Stimulated activated CD4-positive, alpha-beta T cell treated with anti-CD3 and anti-CD28 coated beads, Interleukin-2, amount 100 ng/mL, for 4 hours (primary cell): ENCODE results near the gene ACAN.
"Not testable (repeated sequence)": the region's sequence is repeated elsewhere in the genome, so short reads cannot be mapped to it uniquely, and the experiment has no call there.

ENCODE experiments used
- DNase-seq: peaks from one replicate; pipeline ENCODE4 v3.0.0-alpha.2; 2020; ENCODE audit warnings: low read depth

ACAN gene

DNA sequence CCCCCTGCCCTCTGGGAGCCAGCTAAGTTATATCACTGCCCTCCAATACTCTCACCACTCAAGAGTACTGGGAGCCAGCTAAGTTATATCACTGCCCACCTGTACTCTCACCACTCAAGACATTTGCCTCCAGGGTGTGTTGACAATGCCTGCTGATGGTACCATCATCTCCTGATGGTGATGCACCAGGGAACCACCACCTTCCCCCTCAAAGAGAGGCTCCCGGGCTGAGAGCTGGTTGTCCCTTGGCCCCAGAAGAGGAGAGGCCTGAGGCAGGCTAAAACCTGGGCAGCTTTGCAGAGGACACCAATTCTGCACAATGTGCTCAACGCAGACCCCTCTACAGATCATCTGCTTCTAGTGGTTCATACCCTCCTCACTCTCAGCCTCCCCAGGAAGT lies 99.6 kb downstream of the ACAN start:
- no peak for DNase-seq

DNA sequence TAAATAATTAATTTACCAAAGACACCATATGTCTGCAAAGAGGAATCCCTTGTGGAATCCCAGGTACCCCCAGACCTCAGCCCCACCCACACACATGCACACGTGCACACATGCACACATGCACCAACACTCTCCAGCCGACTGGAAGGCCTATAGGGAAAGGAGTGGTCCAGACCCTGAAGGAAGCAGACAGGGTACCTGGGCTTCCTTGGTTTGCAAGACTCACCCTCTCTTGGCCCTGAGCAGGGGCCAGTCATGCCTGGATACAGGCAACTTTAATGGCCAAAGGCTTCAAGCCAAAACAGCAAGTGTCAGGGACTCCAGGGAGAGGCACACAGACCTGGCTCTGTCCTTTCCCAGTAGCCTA lies 101.0 kb downstream of the ACAN start:
- DNase-seq, result no peak

DNA sequence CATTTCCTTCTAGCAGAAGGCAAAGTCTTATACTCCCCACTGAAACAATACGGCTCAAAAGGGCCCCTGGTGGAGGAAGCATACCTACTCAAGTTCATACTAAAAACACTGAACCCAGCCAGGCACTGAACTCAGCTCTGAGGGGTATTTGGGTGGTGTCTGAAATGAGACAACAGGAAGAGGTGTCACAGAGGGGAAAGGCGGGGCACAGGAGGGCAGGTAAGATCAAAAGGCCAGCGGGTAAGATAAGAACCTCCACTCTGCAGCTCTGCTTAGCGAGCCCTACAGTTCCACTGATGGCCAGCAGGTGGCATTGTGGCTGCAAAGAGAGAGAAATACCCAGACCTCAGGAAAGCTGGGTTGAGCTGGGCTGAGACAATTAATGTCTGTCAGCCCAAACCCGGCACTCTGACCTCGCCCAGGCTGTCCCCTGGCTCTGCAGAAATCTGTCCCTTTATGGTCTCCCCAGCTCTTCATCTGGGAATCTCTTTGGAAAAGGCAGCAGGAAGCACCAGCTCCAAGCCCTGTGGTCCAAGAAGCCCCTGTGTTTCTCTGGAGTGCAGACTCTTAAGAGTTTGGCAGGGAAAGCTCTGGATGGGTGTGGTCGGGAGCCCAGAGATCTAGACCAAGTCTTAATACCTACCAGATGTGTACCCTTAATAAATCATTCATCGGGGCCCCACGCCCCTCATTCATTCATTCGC lies 101.5 kb downstream of the ACAN start:
- peak; percentile 87 for DNase-seq

DNA sequence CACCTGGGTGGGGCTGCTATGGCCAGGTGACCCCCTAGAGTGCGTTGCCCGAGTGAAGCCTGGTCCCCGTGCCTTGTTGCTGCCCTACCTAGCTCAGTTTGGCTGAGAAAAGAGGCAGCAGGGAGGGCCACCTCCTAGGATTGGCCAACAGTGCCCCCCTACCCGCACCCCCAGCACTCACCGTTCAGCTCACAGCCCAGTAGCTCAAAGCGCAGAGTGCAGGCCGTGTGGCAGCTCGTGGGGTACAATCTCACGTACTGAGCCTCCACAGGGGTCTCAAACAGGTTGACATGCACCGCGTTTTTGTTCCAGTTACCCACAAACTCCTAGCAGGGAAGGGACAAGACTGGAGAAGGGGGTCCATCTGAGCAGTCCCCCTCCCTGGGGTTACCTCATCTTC lies 102.3 kb downstream of the ACAN start:
- DNase-seq, result no peak

DNA sequence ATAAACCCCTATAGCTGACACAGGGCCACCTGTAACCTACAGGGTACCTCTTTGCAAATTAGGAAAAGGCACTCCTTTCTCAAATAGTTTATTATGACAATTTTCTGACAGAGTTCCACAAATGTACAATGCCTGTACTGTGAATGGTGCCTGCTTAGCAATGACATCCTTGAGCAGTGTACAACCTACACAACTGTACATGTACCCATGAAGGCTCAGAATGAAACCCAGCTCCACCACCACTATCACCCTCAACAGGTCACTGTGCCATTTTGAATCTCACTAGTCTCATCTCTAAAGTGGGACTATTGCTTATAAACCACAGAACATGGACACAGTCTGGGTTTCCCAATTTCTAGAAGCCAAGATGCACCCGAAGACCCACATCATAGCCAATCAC lies 102.9 kb downstream of the ACAN start:
- no peak for DNase-seq

DNA sequence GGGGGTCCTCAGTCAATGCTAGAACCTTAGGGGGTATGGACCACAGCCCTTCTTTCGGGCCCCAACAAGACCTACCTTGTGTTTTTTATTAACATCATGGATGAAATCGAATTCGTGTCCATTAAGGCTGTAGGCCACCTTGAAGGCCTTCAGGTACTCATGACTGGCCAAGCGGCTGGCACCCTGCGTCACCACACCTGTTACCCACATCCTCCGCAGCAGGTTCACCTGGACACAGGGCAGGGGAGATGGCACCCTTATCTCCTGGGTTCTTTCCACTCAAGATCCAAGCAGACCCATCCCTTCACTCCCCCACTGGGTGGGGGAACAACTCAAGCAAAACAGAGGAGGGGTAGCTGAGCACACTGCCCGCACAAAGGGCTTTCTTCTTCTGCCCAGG lies 103.3 kb downstream of the ACAN start:
- DNase-seq, result no peak

DNA sequence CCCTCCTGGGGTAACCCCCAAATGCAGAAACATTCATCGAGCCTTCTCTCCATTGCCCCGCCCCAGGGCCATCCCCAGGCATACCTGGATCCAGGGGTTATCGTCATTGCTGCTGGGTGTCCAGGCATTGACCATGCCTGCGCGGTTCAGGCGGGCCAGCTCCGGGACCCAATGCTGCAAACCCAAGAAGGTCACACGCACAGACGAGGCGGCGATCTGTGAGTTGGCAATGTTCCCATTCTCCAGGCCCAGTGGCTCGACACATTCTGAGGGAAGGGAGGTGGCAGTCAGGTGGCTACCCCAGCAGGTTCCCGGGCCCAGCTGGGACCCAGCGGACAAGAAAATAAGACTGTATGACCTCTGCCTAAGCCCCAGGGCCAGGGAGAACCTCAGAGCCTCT lies 103.9 kb downstream of the ACAN start:
- no peak for DNase-seq

DNA sequence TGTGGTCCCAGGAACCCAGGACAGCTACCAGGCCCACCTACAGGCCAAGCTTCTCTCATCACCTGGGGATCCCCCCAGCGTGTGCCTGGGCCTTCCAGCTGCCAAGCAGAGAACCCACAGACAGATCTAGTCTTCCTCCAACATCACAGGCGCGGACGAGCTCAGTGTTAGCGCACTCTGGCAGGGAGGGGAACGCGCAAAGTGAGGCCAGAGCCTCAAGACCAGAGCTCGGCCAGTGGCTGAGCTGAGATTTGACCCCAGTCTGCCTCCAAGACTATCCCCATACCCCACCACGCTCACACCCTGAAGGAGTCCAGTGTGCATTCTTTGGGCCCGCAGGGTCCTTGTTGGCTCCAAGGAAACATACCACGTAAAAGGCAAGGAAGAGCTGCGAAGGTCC lies 104.9 kb downstream of the ACAN start:
- no peak for DNase-seq

DNA sequence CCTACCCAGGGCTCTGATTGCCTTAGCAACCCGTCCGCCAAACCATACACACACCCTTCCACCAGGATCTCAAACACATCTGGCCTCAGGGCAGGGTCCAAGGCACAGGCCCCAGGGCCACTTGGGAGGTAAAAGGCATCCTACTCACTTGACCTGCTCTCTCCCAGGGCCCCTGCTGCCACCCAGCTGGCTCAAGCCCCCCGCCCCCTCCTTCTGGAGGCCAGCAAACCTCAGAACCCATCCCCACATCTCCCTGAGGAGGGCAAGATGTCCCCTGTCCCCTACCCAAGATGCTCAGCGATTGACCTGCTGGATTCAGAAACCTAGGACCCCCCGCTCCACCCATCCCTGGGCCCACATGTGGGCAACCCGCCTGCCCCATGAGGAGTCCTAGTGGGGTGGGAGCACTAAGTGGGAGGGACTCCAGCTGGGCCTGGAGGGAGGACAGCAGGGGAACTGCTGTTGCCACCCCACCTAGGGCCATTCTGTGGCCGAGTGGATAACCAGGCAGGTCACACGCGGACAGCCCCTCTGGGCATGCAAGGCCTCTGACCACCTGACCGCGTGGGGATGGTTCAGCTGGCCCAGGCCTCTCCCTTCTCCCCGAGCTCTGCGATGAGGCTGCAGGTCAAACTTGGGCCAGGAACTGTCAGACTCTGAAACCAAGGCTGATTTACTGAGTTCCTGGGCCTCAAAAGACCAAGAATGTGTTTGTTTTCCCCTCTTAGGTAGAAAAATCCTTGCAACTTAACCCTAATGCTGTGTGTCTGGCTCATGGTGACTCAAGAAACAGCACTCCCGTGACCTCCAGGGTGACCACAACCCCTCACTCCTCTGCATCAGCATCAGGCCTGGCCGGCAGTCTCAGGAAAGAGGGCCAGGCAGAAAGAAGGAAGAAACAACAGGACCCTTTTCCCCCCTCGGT lies 105.7 kb downstream of the ACAN start:
- no peak for DNase-seq

DNA sequence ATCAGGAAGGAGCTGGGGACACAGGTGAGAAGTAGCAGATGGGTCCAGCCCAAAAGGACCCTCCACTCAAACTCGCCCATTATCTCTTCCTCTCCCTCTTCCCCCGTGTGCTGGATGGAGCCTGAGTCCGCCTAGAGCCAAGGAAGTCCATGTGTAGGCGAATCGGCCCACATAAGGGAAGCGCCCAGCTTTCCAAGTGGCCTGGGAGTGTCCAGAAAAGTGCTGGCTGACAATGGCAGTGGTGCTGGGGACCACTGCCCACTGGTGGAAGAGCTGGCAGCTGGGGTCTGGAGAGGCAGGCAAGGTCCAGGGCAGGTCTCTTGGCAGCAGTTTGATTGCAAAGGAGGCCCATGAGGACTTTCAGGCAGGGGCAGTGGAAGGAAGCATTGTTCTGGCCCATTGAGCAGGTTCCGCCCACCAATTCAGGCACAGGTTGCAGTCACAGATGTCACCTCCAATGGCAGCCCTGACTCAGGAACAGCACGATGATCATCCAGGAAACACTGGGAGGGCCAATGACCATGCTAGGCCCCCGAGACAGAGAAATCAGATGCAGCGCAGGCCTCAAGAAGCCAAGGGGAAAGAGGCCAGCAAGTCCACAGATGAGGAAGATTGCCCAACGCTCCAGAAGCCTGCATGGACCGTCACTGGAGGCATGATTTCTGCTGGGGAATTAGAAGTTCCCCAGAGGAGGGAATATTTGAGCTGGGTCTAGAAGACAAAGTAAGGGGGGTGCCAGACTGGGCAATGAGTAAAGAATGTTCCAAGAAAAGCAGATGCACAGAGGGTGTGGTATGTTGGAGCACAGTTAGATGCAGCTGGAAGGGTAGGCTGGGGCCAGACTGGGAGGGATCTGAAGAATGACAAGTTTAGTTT lies 107.0 kb downstream of the ACAN start:
- DNase-seq, result no peak

DNA sequence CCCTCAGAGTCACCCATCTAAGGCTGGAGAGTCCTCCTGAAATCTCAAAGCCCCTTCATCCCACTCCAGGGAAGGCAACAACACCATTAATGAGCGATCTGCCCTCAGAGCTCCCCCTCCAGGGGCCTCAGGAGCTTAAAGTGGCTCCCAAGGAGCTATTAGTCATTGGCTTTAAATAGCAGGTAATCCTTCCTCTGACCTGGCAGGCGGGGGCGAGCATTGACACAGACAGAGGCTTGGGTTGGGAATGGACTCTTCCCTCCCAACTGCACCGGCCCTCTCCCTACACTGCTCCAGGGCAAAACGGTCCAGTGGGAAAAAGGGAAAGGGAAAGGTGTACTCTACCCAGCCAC lies 108.5 kb downstream of the ACAN start:
- no peak for DNase-seq

DNA sequence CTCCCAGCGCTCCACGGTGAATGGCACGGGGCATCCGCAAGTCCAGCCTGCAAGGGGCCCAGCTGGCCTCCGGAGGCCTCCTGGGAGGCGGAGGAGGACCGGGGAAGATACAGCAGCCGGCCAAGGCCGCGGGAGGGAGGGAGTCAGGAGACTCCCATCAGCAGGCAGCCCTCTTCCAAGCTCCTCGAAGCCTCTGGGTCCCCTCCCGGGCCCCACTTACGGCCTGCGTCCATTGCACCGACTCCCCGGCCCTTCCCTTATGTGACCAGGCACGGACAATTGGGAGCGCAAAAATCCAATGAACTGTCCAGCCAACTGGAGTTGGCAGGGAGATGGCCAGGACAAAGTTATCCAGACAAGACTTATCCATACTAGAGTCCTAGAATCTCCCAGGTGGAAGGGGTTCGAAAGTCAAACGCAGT lies 109.3 kb downstream of the ACAN start:
- DNase-seq, result no peak

DNA sequence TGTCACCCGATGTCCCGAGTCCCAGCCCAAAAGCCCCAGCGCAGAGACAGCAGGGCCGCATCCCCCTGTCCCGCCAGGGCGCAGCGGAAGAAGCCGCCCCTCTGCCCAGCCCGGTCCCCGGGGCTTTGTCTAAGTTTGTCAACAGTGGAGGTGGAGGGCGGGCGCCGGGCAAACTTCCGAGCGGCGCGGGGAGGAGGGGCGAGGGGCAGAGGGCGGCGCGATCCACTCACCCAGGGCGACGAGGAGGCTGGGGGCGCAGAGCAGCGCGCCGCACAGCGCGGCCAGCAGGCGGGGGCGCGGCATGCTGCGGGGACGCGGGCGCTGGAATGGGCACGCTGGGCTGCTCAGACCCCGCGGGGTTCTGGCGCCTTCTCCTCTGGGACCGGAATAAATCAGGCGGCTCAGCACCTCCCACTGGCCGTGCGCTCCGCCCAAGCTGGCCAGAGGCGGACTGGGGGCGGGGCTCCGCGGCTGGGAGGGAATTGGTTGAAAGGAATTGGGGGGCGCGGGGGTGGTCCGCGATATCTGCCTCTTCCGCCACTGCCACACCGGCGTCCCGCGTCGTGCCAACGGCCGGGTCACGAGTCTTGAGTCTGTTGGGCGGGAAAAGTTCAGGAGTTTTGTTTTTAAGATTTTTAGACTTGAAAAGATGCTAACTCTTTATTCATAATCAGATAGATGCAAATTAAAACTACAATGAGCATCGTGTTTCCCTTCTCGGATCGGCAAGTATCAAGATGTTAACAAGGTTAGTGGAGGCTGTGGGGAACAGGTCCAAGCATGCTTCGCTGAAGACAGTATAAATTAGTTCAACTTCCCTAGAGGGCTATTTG lies 110.0 kb downstream of the ACAN start, which contains the start of gene MFGE8:
Gene MFGE8 (minus strand): TSS at position 363 of the 833 bp plus-strand sequence. CDS start 60 bp downstream, at position 303.
- DNase-seq, result peak; percentile 49

DNA sequence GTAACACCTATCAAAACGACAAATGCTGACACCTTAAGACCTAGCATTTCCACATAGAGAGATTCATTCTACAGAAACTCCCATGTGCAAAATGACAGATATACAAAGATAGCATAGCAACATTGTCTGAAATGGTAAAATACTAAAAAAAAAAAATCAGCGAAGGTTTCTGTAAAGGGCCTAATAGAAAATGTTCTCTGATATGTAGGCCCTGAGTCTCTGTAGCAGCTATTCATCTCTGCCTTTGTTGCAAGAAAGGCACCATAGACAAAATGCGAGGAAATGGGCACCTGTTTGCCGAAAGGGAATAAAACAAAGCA lies 110.6 kb downstream of the ACAN start:
- DNase-seq, result no peak

DNA sequence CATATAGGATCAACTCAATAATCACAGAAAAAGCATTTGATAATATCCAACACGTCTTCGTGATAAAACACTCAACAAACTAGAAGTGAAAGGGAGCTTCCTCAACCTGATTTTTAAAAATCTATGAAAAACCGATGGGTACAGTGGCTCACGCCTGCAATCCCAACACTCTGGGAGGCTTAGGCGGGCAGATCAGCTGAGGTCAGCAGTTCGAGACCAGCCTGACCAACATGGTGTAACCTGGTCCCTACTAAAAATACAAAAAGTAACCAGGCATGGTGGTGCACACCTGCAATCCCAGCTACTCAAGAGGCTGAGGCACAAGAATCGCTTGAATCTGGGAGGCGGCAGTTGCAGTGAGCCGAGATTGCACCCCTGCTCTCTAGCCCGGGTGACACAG lies 112.1 kb downstream of the ACAN start:
- DNase-seq, result no peak

DNA sequence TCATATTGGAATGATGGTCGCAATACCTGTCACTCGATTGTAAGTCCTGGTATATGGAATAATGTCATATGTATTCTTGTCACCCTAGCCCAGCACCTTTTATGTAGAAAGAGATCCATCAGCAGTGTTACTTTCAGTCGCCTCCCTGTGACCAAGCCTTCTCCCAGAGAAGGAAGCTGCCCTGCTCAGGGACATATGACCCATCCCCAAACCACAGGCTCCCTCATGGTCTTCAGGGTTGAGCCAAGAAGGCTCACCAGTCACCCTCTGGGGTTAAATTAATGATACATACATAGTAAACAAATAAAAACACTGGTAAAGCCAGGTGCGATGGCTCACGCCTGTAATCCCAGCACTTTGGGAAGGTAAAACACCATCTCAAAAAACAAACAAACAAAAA lies 114.5 kb downstream of the ACAN start:
- DNase-seq, result no peak

DNA sequence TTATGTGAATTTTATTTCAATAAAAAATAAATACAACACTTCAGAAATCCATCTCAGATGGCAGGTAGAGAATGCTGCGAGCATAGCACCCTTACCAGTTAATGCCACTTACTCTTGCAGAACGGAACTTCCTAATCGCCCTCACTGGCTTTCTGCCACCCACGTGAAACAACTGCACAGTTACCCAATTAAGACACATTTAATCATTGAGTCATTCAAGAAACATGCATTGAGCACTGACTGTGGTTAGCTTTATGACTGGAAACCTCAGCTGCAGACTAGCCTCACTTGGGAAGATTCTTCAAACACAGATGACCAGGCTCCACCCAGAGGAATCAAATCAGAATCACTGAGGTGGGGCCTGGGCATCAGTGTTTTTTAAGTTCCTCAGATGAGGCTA lies 115.5 kb downstream of the ACAN start:
- no peak for DNase-seq

DNA sequence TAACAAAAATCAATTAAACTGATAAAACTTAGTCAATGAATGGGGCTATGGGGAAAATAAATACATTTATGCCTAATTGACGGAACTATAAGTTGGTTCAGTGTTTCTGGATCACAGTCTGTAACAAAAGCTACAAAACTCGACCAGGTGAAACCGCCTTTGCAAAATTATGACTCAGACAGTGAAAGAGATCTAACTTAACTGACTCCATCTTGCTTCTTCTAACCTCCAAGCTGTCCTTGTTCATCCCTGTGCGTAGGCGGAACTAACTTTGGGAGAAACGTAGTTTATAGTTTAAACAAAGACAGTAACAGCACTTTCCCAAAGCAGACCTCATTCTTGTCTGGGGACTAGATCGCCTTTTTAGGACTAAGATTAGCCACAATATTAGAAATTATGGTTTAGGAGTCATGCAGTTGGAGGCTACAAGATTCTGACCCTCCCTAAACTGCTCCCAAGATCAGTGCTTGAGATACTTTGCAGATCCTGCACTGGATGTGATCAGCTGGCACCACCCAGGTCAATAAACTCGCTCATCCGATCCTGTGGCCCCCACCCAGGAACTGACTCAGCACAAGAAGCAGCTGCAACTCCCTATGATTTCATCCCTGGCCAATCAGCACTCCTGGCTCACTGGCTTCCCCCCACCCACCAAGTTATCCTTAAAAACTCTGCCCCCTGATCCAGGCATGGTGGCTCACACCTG lies 117.1 kb downstream of the ACAN start:
- DNase-seq, result no peak

DNA sequence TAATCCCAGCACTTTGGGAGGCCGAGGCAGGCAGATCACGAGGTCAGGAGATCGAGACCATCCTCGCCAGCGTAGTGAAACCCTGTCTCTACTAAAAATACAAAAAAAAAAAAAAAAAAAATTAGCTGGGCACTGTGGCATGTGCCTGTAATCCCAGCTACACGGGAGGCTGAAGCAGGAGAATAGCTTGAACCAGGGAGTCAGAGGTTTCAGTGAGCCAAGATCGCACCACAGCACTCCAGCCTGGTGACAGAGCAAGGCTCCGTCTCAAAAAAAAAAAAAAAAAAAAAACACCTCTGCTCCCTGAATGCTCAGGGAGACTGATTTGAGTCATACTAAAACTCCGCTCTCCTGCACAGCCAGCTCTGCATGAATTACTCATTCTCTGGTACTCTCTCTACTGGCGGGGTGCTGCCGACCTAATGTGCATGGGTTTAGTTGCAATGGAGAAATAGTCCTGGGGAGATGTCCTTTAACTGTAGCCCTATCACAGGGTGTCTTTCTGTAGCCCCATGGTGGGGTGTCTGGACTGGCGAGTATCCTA lies 117.7 kb downstream of the ACAN start:
- DNase-seq, result not testable (repeated sequence)
